IPS-15b (cell line): ENCODE measurements around the gene SUMO2.

Source experiments
- H3K27me3 ChIP-seq: one replicate; pipeline ENCODE4 v1.6.1; 2013; ENCODE audit warnings: low read length; ENCODE audit not compliant: control insufficient read depth, insufficient read depth
- H3K36me3 ChIP-seq: one replicate; pipeline ENCODE4 v1.6.1; 2013; ENCODE audit warnings: low read length; ENCODE audit not compliant: control insufficient read depth, insufficient read depth
- H3K4me1 ChIP-seq: one replicate; pipeline ENCODE4 v1.6.1; 2013; ENCODE audit warnings: mild to moderate bottlenecking, low read length; ENCODE audit not compliant: control insufficient read depth, insufficient read depth
- H3K4me3 ChIP-seq: one replicate; pipeline ENCODE4 v1.5.1; 2013; ENCODE audit warnings: low read depth, low read length
- H3K9ac ChIP-seq: one replicate; pipeline ENCODE4 v1.6.1; 2013; ENCODE audit warnings: low read depth, mild to moderate bottlenecking, low read length
- H3K9me3 ChIP-seq: one replicate; pipeline ENCODE4 v1.6.1; 2013; ENCODE audit warnings: mild to moderate bottlenecking, low read length; ENCODE audit not compliant: control insufficient read depth, insufficient read depth

The SUMO2 gene

DNA sequence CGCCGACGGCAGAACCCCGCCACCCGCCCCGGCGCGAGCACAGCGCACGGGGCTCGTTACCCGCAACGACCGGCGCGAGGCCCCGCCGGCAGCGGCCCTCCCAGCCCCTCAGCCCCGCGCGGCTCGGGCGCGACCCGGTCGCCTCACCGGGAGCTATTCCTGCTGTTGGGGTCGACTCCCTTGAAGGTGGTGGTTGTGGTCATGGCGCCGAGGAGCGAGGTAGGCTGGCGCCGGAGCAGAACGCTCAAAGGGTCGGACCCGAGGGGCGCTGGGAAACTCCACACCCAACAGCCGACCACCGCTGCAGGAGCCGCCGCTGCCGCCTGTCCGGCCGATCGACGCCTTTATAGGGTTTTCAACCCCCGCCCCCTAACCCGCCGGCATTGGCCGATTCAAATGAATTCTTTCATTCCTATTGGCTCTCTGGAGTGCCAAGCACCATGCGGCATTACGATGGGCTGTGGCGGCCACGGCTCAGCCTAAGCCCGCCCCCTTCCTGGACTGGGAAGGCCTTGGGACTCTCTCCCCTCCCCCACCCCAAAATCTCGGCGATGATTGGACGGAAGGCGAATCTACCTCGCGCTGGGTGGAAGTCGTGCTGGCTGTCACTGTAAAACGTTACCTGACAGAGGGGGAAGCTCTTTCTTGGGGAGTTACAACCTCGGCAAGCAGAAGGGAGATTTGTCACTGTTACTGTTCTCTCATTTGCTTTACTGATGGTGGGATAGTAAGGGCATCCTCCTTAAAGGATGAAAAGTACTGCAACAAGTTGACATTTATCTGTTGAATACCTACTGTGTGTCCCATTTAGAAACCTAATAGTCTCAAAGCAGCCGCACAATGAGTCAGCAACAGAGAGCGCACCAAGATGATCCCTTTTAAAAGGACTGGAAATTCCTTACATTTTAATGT, 28.3 kb downstream of the SUMO2 start, which contains the start of gene JPT1:
Gene JPT1 (minus strand): TSS at position 318 of the 912 bp plus-strand sequence. CDS start 115 bp downstream, at position 203.
- Histone ChIP-seq H3K4me3 (peak within 1 kb of the TSS; percentile 88), H3K27me3 (no peaks in the 10 kb centered on the region), H3K4me1 (peaks cover 12% of the 10 kb centered on the region), H3K9ac (peak within 1 kb of the TSS; percentile 89), H3K9me3 (no peaks in the 10 kb centered on the region), H3K36me3 (no peaks in the 10 kb centered on the region)

- Histone ChIP-seq H3K9me3 (no peaks in the 10 kb centered on the region), H3K9ac (peak overlapping the region; percentile 83), H3K4me1 (peaks cover 12% of the 10 kb centered on the region), H3K4me3 (peak overlapping the region; percentile 88), H3K27me3 (no peaks in the 10 kb centered on the region), H3K36me3 (no peaks in the 10 kb centered on the region)
Measured at GRCh38 chr17:75153780-75154194, 29.0 kb downstream of the SUMO2 start.

DNA sequence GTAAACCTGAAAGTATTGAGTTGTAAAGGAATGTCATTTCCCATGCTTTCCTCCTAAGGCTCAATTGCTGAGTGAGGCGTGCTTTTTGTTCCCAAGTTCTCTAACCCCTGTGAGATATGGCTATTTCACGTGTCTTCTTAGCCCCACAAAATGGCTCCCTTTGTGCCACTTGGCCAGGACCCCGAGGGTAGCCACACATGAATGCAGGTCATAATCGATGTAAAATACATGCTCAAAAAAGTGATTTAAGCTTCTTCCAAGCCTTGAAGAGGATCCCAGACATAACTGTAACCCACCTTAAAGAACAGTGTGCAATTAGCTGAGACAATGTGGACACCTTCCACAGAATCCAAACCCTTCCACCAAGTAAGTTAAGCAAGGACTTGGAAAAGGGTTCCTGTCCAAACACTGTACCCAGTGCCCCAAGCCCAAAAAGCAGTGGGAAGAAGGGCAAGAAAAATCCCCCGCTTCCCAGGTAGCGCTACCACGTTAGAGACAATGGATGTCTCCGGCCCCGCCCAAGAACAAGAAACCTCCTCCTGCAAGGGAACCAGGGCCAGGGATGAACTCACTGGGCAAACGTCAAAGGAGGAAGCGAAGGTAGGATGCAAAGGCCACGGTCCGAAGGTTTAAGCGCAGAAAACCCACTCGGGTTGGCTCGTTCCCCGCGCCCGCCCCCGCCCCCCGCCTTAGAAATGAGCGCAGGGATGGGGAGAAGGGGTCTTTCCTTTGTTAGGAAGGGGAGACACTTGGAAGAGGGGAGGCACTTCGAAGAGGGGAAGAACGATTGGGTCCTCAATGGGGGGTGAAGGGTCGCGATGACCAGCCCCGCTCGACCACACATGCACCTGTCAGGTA, 29.6 kb downstream of the SUMO2 start:
- H3K27me3 ChIP-seq: no peaks in the 10 kb centered on the region
- no peaks in the 10 kb centered on the region for H3K9me3 ChIP-seq
- H3K4me3 ChIP-seq: peak overlapping the region; percentile 88
- peaks cover 12% of the 10 kb centered on the region for H3K4me1 ChIP-seq
- peak overlapping the region; percentile 89 for H3K9ac ChIP-seq
- H3K36me3 ChIP-seq: peaks cover 4% of the 10 kb centered on the region

DNA sequence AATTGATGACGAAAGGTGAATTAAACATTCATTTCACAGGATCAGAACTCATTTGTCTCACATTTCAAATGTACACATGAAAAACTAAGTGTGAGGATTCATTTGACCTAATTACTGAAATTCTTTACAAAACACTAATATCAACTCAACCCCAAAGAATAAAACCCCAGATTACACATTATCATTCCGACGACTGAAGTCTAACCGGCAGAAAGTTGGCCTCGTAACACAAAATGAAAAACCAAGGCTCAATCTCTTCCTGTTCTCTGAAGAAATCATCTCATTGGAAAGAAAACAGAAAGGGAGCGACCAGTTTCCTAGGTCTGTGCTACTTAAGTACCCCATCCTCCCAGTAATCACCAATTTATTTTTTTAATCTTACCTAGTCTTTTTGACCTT, 30.2 kb downstream of the SUMO2 start:
- peak overlapping the region; percentile 89 for H3K9ac ChIP-seq
- peaks cover 10% of the 10 kb centered on the region for H3K36me3 ChIP-seq

GRCh38 chr17:75151930-75152329, 30.8 kb downstream of the SUMO2 start:
- H3K27me3 ChIP-seq: no peaks in the 10 kb centered on the region
- peak overlapping the region; percentile 56 for H3K9ac ChIP-seq
- peaks cover 12% of the 10 kb centered on the region for H3K4me1 ChIP-seq
- H3K9me3 ChIP-seq: no peaks in the 10 kb centered on the region
- peak overlapping the region; percentile 88 for H3K4me3 ChIP-seq
- peaks cover 16% of the 10 kb centered on the region for H3K36me3 ChIP-seq

More for the DNA sequence above, 30.2 kb downstream of the SUMO2 start:
- H3K9me3 ChIP-seq: no peaks in the 10 kb centered on the region
- H3K4me1 ChIP-seq: peaks cover 12% of the 10 kb centered on the region
- H3K27me3 ChIP-seq: no peaks in the 10 kb centered on the region
- peak overlapping the region; percentile 88 for H3K4me3 ChIP-seq

DNA sequence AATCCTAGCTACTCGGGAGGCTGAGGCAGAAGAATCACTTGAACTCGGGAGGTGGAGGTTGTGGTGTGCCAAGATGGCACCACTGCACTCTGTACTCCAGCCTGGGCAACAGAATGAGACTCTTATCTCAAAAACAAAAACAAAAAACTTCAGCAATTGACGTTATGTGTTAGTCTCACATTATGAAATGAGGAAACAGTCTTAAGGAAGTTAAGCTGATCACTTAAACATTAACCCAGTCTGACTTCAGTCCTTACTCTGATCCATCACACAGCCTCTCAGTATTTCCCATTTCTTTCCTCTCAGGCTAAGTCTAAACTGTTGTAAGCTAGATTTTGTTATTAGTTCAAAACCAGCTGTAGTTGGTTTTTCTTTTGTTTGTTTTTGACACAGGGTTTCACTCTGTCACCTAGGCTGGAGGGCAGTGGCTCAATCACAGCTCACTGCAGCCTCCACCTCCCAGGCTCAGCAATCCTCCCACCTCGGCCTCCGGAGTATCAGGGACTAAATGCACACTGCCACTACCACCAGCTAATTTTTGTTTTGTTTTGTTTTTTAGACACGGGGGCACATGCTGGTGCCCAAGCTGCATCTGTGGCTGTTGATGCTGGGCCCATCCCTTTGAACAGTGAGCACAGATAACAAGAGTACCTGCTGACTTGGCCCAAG, 34.7 kb downstream of the SUMO2 start:
- no peaks in the 10 kb centered on the region for H3K27me3 ChIP-seq
- H3K9me3 ChIP-seq: no peaks in the 10 kb centered on the region
- no peak overlapping the region for H3K4me3 ChIP-seq
- H3K4me1 ChIP-seq: peaks cover 6% of the 10 kb centered on the region
- H3K36me3 ChIP-seq: peaks cover 41% of the 10 kb centered on the region
- H3K9ac ChIP-seq: no peak overlapping the region

GRCh38 chr17:75146592-75146991, 36.2 kb downstream of the SUMO2 start:
- H3K36me3 ChIP-seq: peaks cover 47% of the 10 kb centered on the region
- no peaks in the 10 kb centered on the region for H3K27me3 ChIP-seq
- H3K4me3 ChIP-seq: no peak overlapping the region
- peaks cover 11% of the 10 kb centered on the region for H3K4me1 ChIP-seq
- H3K9ac ChIP-seq: no peak overlapping the region
- no peaks in the 10 kb centered on the region for H3K9me3 ChIP-seq

DNA sequence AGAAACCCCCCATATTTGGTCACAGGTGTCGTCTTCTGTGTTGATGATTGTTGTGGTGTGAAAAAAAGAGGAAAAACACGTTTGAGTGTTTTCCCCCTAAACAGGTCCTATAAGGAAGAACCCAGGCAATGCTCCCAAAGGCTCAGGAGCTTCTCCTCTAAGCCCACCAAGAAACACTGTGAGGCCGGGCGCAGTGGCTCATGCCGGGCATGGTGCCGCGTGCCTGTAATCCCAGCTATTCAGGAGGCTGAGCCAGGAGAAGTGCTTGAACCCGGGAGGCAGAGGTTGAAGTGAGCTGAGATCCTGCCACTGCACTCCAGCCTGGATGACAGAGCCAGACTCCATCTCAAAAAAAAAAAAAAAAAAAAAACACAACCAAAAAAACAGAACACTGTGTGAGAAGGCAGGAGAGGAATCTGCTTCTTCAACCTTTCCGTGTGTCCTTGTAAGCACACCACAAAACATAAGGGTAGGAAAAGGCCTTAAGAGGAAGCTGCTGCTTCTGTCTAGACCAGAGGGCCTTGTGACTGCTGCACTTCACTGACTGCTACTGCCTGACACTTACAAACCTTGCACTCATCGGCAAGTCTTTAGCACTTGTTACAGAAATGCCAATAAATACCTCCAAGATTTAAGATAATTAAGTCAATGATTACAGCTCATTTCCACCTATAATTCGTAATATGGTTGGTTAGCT, 37.8 kb downstream of the SUMO2 start:
- Histone ChIP-seq H3K27me3 (no peaks in the 10 kb centered on the region), H3K4me1 (peaks cover 8% of the 10 kb centered on the region), H3K36me3 (peaks cover 59% of the 10 kb centered on the region), H3K9me3 (no peaks in the 10 kb centered on the region), H3K4me3 (no peak overlapping the region), H3K9ac (no peak overlapping the region)

- Histone ChIP-seq H3K27me3 (no peaks in the 10 kb centered on the region), H3K9ac (no peak overlapping the region), H3K9me3 (no peaks in the 10 kb centered on the region), H3K4me1 (peaks cover 5% of the 10 kb centered on the region), H3K4me3 (no peak overlapping the region), H3K36me3 (peaks cover 55% of the 10 kb centered on the region)
Measured at GRCh38 chr17:75142236-75142971, 40.4 kb downstream of the SUMO2 start.

- Histone ChIP-seq H3K9me3 (no peaks in the 10 kb centered on the region), H3K4me3 (no peak overlapping the region), H3K27me3 (no peaks in the 10 kb centered on the region), H3K9ac (no peak overlapping the region), H3K4me1 (peaks cover 5% of the 10 kb centered on the region), H3K36me3 (peaks cover 34% of the 10 kb centered on the region)
Measured at GRCh38 chr17:75138519-75138918, 44.2 kb downstream of the SUMO2 start.
